RWPE2 (cell line): ENCODE measurements around the gene MRPL22.
A peak's percentile ranks its signal among the peaks of the same experiment; 100 is the strongest.
"Not testable (repeated sequence)": the region's sequence is repeated elsewhere in the genome, so short reads cannot be mapped to it uniquely, and the experiment has no call there.

ENCODE experiments used
- ATAC-seq: fragments of 200-7000 bp; cut with Tn5 transposase; 3 replicates; pipeline ENCODE4 v1.9.1; 2021; ENCODE audit warnings: low read depth
- DNase-seq: peaks from one replicate; pipeline ENCODE4 v3.0.0-alpha.2; 2020; ENCODE audit warnings: low spot score
- H3K27ac ChIP-seq: fragments of 450-650 bp; 2 replicates; pipeline ENCODE4 v1.5.1; 2017; ENCODE audit warnings: mild to moderate bottlenecking; ENCODE audit not compliant: poor library complexity, severe bottlenecking
- H3K27me3 ChIP-seq: fragments of 250-450 bp; sonication (Bioruptor Pico); 2 replicates; pipeline ENCODE4 v1.5.1; 2021; ENCODE audit warnings: mild to moderate bottlenecking, moderate library complexity; ENCODE audit not compliant: insufficient read depth, poor library complexity, severe bottlenecking
- H3K36me3 ChIP-seq: fragments of 250-450 bp; sonication (Bioruptor Pico); 2 replicates; pipeline ENCODE4 v1.5.1; 2020; ENCODE audit warnings: low read depth, mild to moderate bottlenecking, moderate library complexity
- H3K4me1 ChIP-seq: fragments of 250-450 bp; sonication (Bioruptor Pico); 2 replicates; pipeline ENCODE4 v1.5.1; 2021; ENCODE audit warnings: mild to moderate bottlenecking, moderate library complexity; ENCODE audit not compliant: insufficient read depth, poor library complexity, severe bottlenecking
- H3K4me3 ChIP-seq: fragments of 250-450 bp; sonication (Bioruptor Pico); 2 replicates; pipeline ENCODE4 v1.5.1; 2021; ENCODE audit warnings: mild to moderate bottlenecking, moderate library complexity; ENCODE audit not compliant: severe bottlenecking
- H3K9me3 ChIP-seq: fragments of 250-450 bp; sonication (Bioruptor Pico); 2 replicates; pipeline ENCODE4 v1.5.1; 2021; ENCODE audit warnings: mild to moderate bottlenecking, moderate library complexity; ENCODE audit not compliant: severe bottlenecking
- CTCF ChIP-seq: fragments of 450-650 bp; IDR thresholded peaks from one replicate; pipeline ENCODE4 v1.5.1; 2017; ENCODE audit warnings: mild to moderate bottlenecking, moderate library complexity; ENCODE audit not compliant: poor library complexity, severe bottlenecking

MRPL22 gene

GRCh38 chr5:154972476-154973080 lies 31.7 kb downstream of the MRPL22 start:
- peaks cover 16% of the 10 kb centered on the region for H3K36me3 ChIP-seq
- H3K9me3 ChIP-seq = no peaks in the 10 kb centered on the region
- no peak overlapping the region for H3K27ac ChIP-seq
- H3K4me1 ChIP-seq = no peaks in the 10 kb centered on the region
- no peak for DNase-seq
- peak; percentile 56; the same call in 1 of the 3 replicates for ATAC-seq
- no peaks in the 10 kb centered on the region for H3K27me3 ChIP-seq
- TF ChIP-seq CTCF = peak; percentile 83
- H3K4me3 ChIP-seq = no peak overlapping the region

DNA sequence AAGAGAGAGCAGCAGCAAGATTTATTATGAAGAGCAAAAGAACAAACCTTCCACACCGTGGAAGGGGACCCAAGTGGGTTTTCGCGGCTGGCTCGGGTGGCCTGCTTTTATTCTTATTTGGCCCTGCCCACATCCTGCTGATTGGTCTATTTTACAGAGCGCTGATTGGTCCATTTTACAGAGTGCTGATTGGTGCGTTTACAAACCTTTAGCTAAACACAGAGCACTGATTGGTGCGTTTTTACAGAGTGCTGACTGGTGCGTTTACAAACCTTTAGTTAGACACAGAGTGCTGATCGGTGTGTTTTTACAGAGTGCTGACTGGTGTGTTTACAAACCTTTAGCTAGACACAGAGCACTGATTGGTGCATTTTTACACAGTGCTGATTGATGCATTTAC lies 35.2 kb downstream of the MRPL22 start:
- H3K4me1 ChIP-seq, H3K4me3 ChIP-seq, DNase-seq, ATAC-seq, H3K27me3 ChIP-seq, H3K9me3 ChIP-seq, H3K27ac ChIP-seq, H3K36me3 ChIP-seq: not testable (repeated sequence)

GRCh38 chr5:154977409-154977808 lies 36.5 kb downstream of the MRPL22 start:
- Histone ChIP-seq H3K9me3 (no peaks in the 10 kb centered on the region), H3K4me1 (no peaks in the 10 kb centered on the region), H3K4me3 (no peak overlapping the region), H3K27ac (no peak overlapping the region), H3K36me3 (no peaks in the 10 kb centered on the region), H3K27me3 (no peaks in the 10 kb centered on the region)
- TF ChIP-seq CTCF = no peak
- ATAC-seq (peak; percentile 60; the same call in 2 of the 3 replicates), DNase-seq (no peak)

DNA sequence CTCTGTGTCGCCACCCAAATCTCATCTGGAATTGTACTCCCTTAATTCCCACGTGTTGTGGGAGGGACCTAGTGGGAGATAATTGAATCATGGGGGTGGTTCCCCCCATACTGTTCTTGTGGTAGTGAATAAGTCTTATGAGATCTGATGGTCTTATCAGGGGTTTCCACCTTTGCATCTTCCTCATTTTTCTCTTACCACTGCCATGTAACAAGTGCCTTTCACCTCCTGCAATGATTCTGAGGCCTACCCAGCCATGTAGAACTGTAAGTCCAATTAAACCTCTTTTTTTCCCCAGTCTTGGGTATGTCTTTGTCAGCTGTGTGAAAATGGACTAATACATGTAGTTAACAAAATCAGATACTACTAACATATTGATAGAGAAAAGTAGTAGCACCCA lies 37.4 kb downstream of the MRPL22 start:
- H3K4me3 ChIP-seq, DNase-seq, H3K36me3 ChIP-seq, H3K27ac ChIP-seq, ATAC-seq, H3K9me3 ChIP-seq, H3K27me3 ChIP-seq, H3K4me1 ChIP-seq: not testable (repeated sequence)

- H3K36me3 ChIP-seq = no peaks in the 10 kb centered on the region
- no peaks in the 10 kb centered on the region for H3K9me3 ChIP-seq
- H3K27ac ChIP-seq = no peak overlapping the region
- no peaks in the 10 kb centered on the region for H3K27me3 ChIP-seq
- no peak for TF ChIP-seq CTCF
- H3K4me1 ChIP-seq = no peaks in the 10 kb centered on the region
- H3K4me3 ChIP-seq = no peak overlapping the region
- ATAC-seq (no peak), DNase-seq (no peak)
Observed at GRCh38 chr5:154984946-154985516, 44.2 kb downstream of the MRPL22 start.

DNA sequence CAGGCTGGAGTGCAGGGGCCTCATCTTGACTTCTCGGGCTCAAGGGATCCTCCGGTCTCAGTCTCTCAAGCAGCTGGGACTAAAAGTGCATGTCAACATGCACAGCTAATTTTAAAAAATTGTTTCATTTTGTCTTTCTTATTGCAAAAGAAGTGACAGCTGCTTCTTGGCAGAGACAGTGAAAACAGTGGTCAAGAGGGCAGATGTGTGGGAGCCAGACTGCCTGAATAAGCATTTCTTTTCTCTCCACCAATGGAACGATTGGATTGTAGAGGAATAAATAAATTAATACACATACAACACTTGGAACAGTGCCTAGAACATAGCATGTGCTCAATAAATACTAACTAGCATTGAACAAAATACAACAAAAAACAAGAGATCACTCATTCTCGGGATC lies 45.3 kb downstream of the MRPL22 start:
- no peak for ATAC-seq
- DNase-seq = no peak
- TF ChIP-seq CTCF = no peak

More for the DNA sequence above, 45.3 kb downstream of the MRPL22 start:
- no peaks in the 10 kb centered on the region for H3K4me1 ChIP-seq
- no peak overlapping the region for H3K27ac ChIP-seq
- no peak overlapping the region for H3K4me3 ChIP-seq
- H3K9me3 ChIP-seq = no peaks in the 10 kb centered on the region
- no peaks in the 10 kb centered on the region for H3K36me3 ChIP-seq
- H3K27me3 ChIP-seq = no peaks in the 10 kb centered on the region
